Measurements from ENCODE around the gene NCAPH2.

DNA sequence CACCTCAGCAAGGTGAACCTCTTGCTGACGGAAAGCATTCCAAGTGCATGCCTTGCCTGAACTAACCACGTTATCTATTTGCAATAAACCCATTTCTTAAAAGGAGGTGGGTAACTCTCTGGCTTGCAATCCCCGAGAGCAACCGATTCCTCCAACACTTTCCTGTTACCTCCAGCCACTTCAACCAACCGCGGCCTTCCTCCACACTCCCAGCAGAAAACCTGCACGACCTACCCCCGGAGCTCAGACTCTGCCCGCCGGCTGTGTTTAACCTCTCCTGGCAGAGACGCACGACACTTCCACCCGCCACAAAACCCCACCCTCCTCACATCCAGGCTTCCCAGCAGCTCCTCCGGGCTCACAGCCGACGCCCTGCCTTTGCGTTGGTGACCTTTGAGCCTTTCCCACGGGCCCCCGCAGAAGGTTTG is 16.7 kb downstream of the NCAPH2 start:
- TF ChIP-seq ELF4 (CRISPR knock-in tag; IDR thresholded peaks at IDR 0.05; ENCODE audit: borderline replicate concordance): no peak
- TF ChIP-seq, protein P1, sequence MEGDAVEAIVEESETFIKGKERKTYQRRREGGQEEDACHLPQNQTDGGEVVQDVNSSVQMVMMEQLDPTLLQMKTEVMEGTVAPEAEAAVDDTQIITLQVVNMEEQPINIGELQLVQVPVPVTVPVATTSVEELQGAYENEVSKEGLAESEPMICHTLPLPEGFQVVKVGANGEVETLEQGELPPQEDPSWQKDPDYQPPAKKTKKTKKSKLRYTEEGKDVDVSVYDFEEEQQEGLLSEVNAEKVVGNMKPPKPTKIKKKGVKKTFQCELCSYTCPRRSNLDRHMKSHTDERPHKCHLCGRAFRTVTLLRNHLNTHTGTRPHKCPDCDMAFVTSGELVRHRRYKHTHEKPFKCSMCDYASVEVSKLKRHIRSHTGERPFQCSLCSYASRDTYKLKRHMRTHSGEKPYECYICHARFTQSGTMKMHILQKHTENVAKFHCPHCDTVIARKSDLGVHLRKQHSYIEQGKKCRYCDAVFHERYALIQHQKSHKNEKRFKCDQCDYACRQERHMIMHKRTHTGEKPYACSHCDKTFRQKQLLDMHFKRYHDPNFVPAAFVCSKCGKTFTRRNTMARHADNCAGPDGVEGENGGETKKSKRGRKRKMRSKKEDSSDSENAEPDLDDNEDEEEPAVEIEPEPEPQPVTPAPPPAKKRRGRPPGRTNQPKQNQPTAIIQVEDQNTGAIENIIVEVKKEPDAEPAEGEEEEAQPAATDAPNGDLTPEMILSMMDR (CRISPR knock-in tag; IDR thresholded peaks at IDR 0.05): no peak
- TF ChIP-seq FOXK1 (CRISPR knock-in tag; IDR thresholded peaks at IDR 0.05; ENCODE audit: borderline replicate concordance, low read depth): no peak
- TF ChIP-seq, protein P2, sequence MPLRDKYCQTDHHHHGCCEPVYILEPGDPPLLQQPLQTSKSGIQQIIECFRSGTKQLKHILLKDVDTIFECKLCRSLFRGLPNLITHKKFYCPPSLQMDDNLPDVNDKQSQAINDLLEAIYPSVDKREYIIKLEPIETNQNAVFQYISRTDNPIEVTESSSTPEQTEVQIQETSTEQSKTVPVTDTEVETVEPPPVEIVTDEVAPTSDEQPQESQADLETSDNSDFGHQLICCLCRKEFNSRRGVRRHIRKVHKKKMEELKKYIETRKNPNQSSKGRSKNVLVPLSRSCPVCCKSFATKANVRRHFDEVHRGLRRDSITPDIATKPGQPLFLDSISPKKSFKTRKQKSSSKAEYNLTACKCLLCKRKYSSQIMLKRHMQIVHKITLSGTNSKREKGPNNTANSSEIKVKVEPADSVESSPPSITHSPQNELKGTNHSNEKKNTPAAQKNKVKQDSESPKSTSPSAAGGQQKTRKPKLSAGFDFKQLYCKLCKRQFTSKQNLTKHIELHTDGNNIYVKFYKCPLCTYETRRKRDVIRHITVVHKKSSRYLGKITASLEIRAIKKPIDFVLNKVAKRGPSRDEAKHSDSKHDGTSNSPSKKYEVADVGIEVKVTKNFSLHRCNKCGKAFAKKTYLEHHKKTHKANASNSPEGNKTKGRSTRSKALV (CRISPR knock-in tag; IDR thresholded peaks at IDR 0.05): no peak
- TF ChIP-seq, protein P3, sequence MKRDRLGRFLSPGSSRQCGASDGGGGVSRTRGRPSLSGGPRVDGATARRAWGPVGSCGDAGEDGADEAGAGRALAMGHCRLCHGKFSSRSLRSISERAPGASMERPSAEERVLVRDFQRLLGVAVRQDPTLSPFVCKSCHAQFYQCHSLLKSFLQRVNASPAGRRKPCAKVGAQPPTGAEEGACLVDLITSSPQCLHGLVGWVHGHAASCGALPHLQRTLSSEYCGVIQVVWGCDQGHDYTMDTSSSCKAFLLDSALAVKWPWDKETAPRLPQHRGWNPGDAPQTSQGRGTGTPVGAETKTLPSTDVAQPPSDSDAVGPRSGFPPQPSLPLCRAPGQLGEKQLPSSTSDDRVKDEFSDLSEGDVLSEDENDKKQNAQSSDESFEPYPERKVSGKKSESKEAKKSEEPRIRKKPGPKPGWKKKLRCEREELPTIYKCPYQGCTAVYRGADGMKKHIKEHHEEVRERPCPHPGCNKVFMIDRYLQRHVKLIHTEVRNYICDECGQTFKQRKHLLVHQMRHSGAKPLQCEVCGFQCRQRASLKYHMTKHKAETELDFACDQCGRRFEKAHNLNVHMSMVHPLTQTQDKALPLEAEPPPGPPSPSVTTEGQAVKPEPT (CRISPR knock-in tag; IDR thresholded peaks at IDR 0.05; ENCODE audit: low read depth): no peak
- TF ChIP-seq ESRRA (CRISPR knock-in tag; IDR thresholded peaks at IDR 0.05; ENCODE audit: low read depth): no peak
- no peak for TF ChIP-seq TEAD2 (CRISPR knock-in tag; IDR thresholded peaks at IDR 0.05)
- TF ChIP-seq SUZ12 (IDR thresholded peaks at IDR 0.05; ENCODE audit: low read depth, low read length): no peak
- no peak for TF ChIP-seq MAFK (conservative IDR thresholded peaks at IDR 0.05 in 1 of 2, IDR thresholded peaks at IDR 0.05 in 1 of 2; ENCODE audit: low read length in 2 of 2)
- no peak for TF ChIP-seq ZNF224 (CRISPR knock-in tag; IDR thresholded peaks at IDR 0.05)
- no peak for TF ChIP-seq JUNB (CRISPR knock-in tag; IDR thresholded peaks at IDR 0.05; ENCODE audit: borderline replicate concordance)

All from HepG2 (cell line).